D721Med (cell line): ENCODE data around the gene RABEP2.

Experiments used
- DNase-seq: peaks from one replicate; pipeline ENCODE4 v3.0.0; 2011; ENCODE audit warnings: low spot score; ENCODE audit not compliant: insufficient read length
- FAIRE-seq: peaks from 2 replicates; lab custom pipeline; 2011; peaks lifted over from hg19 to GRCh38; lab: Jason Lieb, UNC
- TF ChIP-seq, protein P1 (sequence below): IDR thresholded peaks from 2 replicates; pipeline ENCODE4 v1.5.1; 2012; ENCODE audit warnings: mild to moderate bottlenecking, control low read depth; ENCODE audit not compliant: insufficient read depth; ENCODE audit errors: missing control alignments

The RABEP2 gene

DNA sequence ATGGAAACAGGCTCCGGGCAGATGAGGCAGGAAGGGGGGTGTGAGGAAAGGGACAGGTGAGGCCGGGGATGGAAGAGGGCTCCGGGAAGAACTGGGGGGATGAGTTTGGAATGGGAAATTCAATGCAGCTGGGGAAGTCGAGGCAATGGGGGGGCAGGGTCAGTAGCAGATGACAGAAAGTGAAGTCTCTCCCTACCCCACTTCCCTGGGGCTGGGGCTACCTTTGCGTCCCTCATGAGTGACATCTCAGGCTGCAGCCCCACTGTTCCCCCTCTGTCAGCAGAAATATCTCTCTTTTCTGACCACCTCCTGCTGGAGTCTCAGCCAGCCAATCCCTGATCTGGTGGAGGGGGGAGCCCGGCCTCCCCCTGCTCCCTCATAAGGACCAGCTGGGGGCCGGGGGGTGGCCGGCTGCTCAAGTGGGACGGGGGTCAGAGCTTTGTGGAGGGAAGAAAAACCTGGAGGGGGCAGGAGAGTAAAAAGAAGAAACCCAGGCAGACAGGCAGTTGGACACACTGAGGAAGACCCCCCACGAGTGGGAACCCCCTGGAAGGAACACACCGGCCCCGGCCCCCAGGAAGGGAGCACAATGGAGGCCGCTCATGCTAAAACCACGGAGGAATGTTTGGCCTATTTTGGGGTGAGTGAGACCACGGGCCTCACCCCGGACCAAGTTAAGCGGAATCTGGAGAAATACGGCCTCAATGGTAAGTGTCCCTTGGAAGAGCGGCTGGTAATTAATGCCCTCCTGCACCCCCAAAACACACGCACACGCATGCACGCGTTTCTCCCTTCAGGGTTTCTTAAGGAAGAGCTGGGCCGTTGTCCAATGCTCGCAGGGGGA is 46.7 kb downstream of the RABEP2 start, which contains the start of gene ATP2A1:
Gene ATP2A1 (plus strand): TSS at position 406 of the 844 bp plus-strand sequence. CDS start 184 bp downstream, at position 590.
- TF ChIP-seq, protein P1, sequence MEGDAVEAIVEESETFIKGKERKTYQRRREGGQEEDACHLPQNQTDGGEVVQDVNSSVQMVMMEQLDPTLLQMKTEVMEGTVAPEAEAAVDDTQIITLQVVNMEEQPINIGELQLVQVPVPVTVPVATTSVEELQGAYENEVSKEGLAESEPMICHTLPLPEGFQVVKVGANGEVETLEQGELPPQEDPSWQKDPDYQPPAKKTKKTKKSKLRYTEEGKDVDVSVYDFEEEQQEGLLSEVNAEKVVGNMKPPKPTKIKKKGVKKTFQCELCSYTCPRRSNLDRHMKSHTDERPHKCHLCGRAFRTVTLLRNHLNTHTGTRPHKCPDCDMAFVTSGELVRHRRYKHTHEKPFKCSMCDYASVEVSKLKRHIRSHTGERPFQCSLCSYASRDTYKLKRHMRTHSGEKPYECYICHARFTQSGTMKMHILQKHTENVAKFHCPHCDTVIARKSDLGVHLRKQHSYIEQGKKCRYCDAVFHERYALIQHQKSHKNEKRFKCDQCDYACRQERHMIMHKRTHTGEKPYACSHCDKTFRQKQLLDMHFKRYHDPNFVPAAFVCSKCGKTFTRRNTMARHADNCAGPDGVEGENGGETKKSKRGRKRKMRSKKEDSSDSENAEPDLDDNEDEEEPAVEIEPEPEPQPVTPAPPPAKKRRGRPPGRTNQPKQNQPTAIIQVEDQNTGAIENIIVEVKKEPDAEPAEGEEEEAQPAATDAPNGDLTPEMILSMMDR: no peak
- no peak for FAIRE-seq
- DNase-seq: no peak

DNA sequence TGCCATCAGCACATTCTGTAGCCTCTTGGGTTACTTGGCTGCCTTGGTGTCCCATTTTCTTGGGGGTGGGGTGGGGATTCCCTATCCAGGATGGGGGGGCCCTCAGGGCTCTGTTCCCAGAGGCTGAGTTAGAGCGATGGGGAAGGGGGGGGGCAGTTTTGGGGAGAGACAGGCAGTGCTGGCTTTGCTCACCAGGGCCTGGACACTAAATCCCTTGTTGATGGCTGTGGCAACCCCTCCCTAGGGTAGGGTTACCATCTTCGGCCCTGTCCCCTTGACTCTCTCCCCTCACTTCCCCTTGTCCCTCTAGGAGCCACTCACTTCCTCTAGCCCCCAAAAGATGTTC is 47.4 kb downstream of the RABEP2 start:
- TF ChIP-seq, protein P1: no peak
- FAIRE-seq (no peak), DNase-seq (no peak)

DNA sequence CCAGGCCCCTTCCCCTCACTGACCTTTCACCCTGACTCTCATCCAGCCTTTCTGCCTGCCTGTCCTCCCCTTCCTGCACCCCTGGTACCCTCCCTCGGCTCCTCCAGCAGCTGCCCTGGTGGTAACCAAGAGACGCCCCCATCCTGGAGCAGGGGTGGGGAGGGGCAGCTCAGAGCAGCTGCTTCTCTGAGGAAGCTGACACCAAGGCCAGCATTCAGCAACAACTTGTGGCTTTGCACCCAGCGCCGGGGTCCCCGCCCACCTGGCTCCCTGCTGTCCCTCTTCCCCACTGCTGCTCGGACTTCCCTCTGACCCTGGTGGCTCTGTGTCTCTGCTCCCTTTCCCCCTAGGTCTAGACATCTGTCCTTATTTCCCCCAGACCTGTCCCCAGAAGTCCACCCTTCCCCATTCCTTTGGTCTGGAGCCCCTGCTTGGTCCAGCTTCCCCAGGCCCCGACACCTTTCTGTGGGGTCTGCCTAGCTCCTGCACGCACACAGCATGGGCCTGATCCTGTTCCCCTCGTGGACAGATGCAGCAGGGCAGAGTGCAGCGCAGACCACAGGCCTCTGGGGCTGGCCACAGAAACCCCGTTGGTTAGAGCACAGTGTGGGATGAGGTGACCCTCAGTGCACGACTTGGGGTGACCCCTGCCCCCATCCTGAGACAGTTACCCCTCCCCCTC is 47.9 kb downstream of the RABEP2 start:
- no peak for DNase-seq
- FAIRE-seq: no peak
- TF ChIP-seq, protein P1: no peak

GRCh38 chr16:28876019-28876659 is 48.9 kb downstream of the RABEP2 start:
- DNase-seq (no peak), FAIRE-seq (no peak)
- TF ChIP-seq, protein P1: no peak

GRCh38 chr16:28875134-28876018 is 49.7 kb downstream of the RABEP2 start:
- no peak for FAIRE-seq
- TF ChIP-seq, protein P1: peak; percentile 31

GRCh38 chr16:28874406-28874805 is 50.6 kb downstream of the RABEP2 start:
- DNase-seq (no peak), FAIRE-seq (no peak)
- TF ChIP-seq, protein P1: no peak

More at GRCh38 chr16:28875134-28876018, 49.7 kb downstream of the RABEP2 start:
- DNase-seq: peak; percentile 79
